UCSD-AML1 (cell line): Measurements from ENCODE around the gene OPCML.

ENCODE experiments used
- DNase-seq: peaks from one replicate; lab custom pipeline; 2025; ENCODE audit not compliant: unreplicated experiment; lab: John Stamatoyannopoulos, UW

The OPCML gene

DNA sequence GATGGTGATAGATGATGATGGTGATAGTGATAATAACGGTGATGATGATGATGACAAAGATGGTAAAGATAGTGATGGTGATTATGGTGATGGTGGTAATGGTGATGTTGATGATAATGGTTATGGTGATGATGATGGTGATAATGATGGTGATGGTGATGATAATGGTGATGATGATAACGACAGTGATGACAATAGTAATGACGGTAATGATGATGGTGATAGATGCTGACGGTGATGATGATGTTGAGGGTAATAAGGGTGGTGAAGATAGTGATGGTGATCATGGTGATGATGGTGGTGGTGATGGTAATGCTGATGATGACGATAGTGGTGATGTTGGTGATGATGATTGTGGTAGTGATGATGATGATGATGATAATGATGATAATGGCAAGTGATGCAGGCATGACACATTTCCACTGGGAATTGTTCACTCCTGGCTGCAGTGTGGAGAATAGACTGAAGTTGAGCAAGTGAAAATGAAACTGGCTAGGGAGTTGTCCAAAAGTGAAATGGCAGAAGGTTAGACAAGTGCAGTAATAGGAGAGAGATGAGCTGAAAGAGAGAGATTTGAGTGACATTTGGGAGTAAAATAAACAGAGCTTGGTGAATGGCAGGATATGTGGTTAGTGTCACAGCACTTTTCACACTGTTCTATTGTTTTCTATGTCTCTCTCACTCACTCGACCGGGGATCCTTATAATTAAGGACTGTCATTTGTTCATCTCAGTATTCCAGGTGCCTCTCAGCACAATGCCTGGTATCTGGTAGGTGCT is 992.5 kb downstream of the OPCML start:
- no peak for DNase-seq

- DNase-seq = no peak
Observed at GRCh38 chr11:132538642-132539041, 993.7 kb downstream of the OPCML start.

GRCh38 chr11:132535830-132536229 is 996.5 kb downstream of the OPCML start:
- DNase-seq = no peak

DNA sequence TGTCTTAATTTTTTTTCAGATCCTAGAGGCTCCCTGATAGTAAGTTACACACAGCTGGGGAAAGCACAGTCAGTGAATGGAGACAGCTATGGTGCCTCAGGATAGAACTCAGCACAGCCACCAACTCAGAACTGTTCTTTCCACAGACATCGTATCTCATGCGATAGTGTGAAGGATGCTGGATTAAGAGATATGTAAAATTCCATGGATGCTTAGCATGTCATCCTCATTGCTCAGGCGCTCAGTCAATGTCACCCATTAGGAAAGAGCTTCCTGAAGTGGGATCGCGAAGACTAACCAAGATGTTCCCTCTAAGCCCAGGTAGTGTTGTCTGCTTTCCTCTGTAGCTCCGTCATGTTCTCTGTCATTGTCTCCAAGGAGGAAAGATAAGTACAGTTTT is 1000.4 kb downstream of the OPCML start:
- DNase-seq = no peak

- DNase-seq = no peak
Observed at GRCh38 chr11:132528181-132528580, 1004.1 kb downstream of the OPCML start.

- no peak for DNase-seq
Observed at GRCh38 chr11:132523929-132524328, 1008.4 kb downstream of the OPCML start.

DNA sequence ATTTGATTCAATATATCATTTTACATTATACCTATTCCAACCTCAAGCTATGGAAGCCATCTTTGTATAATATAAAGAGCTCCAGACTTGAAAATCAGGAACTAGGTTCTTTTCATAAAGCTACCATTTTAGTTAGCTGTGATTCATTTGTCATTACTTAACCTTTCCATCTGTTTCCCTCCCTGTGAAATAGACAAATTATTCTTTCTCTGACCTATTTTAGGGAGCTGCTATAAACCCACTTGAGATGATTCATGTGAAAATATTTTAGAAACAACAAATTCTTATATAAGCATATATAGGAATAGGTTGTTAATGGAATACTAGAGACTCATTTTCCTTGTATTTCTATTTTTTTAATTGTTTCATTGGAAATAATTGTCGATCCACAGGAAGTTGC is 1012.1 kb downstream of the OPCML start:
- DNase-seq = no peak

GRCh38 chr11:132519241-132519815 is 1013.0 kb downstream of the OPCML start:
- DNase-seq = no peak

GRCh38 chr11:132504501-132505041 is 1027.7 kb downstream of the OPCML start:
- no peak for DNase-seq

DNA sequence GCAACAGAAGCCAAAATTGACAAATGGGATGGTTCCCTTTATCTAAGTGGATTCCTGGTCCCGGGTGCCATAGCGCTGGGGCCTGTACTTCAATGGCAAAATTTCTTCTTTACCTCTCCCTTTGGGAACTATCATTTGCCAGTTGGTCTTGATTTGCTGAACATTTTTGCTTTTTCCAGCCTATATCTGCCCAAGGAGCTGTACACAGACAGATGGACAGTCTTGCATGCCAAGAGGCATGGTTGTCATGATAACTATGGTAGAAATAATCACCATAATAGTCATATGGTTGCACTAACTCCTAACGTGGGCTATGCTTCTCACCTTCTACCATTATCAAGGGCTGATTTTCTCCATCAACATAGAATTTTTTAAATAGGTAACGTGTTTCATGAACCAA is 1030.9 kb downstream of the OPCML start:
- DNase-seq = no peak

- no peak for DNase-seq
Observed at GRCh38 chr11:132499661-132500060, 1032.6 kb downstream of the OPCML start.

DNA sequence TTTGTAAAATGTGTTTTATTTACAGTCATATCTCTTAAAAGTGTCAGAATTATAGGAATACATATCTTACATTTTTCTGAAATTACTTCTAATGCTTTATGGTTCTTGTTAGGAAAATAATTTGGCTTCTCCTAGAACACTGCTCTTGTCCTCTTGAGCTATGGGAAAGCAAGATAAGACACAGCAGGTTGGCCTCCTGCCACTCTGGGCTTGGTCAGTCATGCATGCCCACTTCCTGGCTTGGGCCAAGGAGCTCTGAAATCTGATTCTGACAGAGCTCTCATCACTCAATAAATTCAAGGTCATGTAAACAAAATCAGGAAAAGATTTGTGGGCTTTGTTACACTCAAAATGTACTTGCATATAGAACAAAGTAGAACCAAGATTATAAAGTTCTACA is 1036.0 kb downstream of the OPCML start:
- no peak for DNase-seq

GRCh38 chr11:132493801-132494200 is 1038.5 kb downstream of the OPCML start:
- DNase-seq = no peak

GRCh38 chr11:132490978-132491377 is 1041.3 kb downstream of the OPCML start:
- DNase-seq = no peak

GRCh38 chr11:132486060-132486459 is 1046.2 kb downstream of the OPCML start:
- no peak for DNase-seq

- DNase-seq = no peak
Observed at GRCh38 chr11:132475026-132475425, 1057.3 kb downstream of the OPCML start.

DNA sequence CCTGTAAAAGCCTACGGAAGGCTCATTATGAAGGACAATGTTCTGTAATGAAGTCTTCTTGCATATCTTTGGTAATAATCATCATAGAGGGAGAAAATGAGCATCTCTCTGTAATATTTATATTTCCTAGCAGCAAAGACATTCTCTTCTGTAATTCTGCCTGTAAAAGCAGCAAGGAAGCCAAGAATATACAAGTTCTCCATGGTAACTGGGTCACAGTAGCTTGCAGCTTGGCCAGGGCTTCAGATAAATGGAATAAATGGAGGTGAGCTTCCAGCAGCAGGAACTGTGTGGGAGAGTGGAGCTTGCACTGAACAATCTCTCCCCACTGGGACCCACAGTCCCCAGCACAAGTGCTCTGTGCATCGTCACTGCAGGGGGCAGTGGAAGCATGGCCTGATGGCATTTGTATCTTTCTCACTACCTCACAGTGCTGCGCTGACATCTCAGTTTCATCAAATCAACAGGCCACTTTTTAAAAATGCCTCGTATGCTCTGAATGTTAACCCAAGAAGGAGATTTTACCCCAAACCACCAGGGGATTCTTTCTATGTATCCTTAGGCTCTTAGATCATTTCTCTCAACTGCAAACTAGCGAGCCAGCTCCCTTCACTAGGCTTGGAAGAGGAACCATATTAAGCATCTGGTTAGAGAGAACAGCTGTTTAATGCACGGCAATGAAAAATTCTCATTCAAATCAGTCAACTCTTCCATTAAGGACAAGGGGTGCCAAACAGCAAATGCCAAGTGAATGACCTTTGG is 1059.7 kb downstream of the OPCML start:
- DNase-seq = no peak

GRCh38 chr11:132471466-132471865 is 1060.8 kb downstream of the OPCML start:
- no peak for DNase-seq

DNA sequence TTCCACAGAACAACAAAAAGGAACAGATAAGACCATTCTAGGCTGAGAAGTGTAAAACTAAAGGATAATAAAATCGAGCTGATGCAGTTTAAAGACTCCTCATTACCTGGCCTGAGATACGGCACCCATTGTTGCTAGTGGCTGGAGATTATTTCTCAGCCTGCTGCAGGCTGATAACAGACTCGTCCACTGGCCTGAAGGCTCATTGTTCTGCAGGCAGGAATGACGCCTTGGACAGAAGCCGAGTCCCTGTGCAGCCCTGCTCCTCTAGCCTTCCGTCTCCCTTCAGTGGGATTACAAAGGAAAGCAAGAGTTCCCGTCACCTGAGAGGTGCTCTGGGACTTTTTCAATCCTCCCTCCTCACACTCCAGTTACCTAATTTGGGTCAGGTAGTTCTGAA is 1065.3 kb downstream of the OPCML start:
- DNase-seq = no peak

GRCh38 chr11:132464939-132465338 is 1067.4 kb downstream of the OPCML start:
- no peak for DNase-seq

- no peak for DNase-seq
Observed at GRCh38 chr11:132464003-132464342, 1068.3 kb downstream of the OPCML start.
